Measurements from ENCODE around the gene GPR37L1.

GPR37L1 gene

GRCh38 chr1:202182040-202182877 lies 59.5 kb downstream of the GPR37L1 start:
- Histone ChIP-seq H3K4me3 (ENCODE audit: insufficient read depth, low read depth, low read length) (no peak overlapping the region), H3K27ac (ENCODE audit: insufficient read depth, low read depth, low read length, poor library complexity, severe bottlenecking) (no peak overlapping the region), H3K4me1 (ENCODE audit: control insufficient read depth, insufficient read depth, low read length) (peaks cover 4% of the 10 kb centered on the region), H3K9me3 (ENCODE audit: control insufficient read depth, low read length) (no peaks in the 10 kb centered on the region), H3K27me3 (ENCODE audit: control insufficient read depth, insufficient read depth, low read length, poor library complexity, severe bottlenecking) (no peaks in the 10 kb centered on the region), H3K36me3 (ENCODE audit: control insufficient read depth, insufficient read depth, low read length) (no peaks in the 10 kb centered on the region)
- 94% methylated on average over 8 of the region's 8 CpGs for WGBS, 2 experiments

Data from ectodermal cell (in vitro differentiated cells).